ENCODE data around the gene GPD1. TPM values are rescaled to one million over a fixed set of nuclear protein-coding genes. Genes with fewer than 3 reads are reported as not detected.
"Not testable (repeated sequence)": the region's sequence is repeated elsewhere in the genome, so short reads cannot be mapped to it uniquely, and the experiment has no call there.

The GPD1 gene
- total RNA-seq, 1 experiment from 2014 or later = 0.37 TPM

DNA sequence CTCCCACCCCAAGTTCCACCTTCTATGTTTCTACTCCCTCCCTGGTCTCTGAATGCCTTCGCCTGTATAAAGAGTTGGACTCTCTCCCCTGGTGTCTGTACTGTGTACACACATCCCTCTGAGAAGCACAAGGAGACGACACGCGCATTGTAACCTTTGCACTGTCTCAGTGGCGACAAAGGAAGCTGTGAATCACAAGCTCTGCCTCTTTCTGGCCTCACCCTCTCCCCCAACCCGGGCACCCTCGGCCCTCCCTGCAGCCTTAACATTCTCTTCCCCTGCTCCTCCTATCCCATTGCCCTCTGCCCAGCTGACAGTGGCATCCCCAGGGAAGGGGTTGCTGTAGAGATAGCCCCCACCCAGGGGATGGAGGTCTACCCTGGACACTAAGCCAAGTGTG is 21.2 kb upstream of the GPD1 start:
- ChIA-PET POLR2A (interaction anchor here (4.4 kb wide), 1 partner anchor 29 kb away, joined by 70 read pairs; the partner anchor contains the start of gene COX14), CTCF (interaction anchor here (0.6 to 11.7 kb wide), 9 partner anchors 12 to 1807 kb away, joined by 3 to 232 read pairs (median 3); partner anchors contain the start of genes COX14 and GPD1)
- H3K36me3 Mint-ChIP-seq (ENCODE audit: insufficient read depth, unreplicated experiment) = peaks cover 14% of the 10 kb centered on the region
- no peaks in the 10 kb centered on the region for H3K9me3 Mint-ChIP-seq (ENCODE audit: unreplicated experiment)
- no peak overlapping the region for H3K27ac Mint-ChIP-seq (ENCODE audit: low read depth, unreplicated experiment)
- TF ChIP-seq, protein P1, sequence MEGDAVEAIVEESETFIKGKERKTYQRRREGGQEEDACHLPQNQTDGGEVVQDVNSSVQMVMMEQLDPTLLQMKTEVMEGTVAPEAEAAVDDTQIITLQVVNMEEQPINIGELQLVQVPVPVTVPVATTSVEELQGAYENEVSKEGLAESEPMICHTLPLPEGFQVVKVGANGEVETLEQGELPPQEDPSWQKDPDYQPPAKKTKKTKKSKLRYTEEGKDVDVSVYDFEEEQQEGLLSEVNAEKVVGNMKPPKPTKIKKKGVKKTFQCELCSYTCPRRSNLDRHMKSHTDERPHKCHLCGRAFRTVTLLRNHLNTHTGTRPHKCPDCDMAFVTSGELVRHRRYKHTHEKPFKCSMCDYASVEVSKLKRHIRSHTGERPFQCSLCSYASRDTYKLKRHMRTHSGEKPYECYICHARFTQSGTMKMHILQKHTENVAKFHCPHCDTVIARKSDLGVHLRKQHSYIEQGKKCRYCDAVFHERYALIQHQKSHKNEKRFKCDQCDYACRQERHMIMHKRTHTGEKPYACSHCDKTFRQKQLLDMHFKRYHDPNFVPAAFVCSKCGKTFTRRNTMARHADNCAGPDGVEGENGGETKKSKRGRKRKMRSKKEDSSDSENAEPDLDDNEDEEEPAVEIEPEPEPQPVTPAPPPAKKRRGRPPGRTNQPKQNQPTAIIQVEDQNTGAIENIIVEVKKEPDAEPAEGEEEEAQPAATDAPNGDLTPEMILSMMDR (IDR thresholded peaks at IDR 0.05; ENCODE audit: unreplicated experiment) = no peak
- intact Hi-C loops (cut with micrococcal nuclease) = no loop called here
- H3K4me3 Mint-ChIP-seq (ENCODE audit: unreplicated experiment) = no peak overlapping the region
- peaks cover 21% of the 10 kb centered on the region for H3K4me1 Mint-ChIP-seq (ENCODE audit: insufficient read depth, unreplicated experiment)
- BruUV-seq (replicated peaks) = no TSS peak
- no peaks in the 10 kb centered on the region for H3K27me3 Mint-ChIP-seq (ENCODE audit: insufficient read depth, unreplicated experiment)
- no peak for DNase-seq (ENCODE audit: unreplicated experiment)

DNA sequence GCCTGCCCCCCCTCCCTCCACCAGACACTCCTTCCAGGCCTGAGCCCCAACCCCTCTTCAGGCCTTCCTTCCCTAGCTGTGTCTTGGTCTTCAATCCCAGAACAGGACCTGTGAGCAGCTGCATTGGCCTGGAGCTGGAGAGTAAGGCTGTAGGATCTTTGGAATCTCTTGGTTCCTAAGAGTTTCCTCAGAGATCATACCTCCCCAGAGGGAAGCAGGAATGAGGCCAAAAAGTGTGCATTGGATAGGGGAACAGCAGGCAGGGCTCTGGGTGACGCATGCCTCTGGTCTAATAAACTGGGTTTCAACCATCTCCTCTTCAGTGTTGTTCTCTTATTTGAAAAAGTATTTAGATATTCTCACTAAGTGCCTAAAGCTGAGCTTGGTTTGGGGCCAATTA is 20.5 kb upstream of the GPD1 start:
- TF ChIP-seq, protein P1 (IDR thresholded peaks at IDR 0.05; ENCODE audit: unreplicated experiment) = no peak
- peak overlapping the region; percentile 68 for H3K27ac Mint-ChIP-seq (ENCODE audit: low read depth, unreplicated experiment)
- peak overlapping the region; percentile 67 for H3K4me3 Mint-ChIP-seq (ENCODE audit: unreplicated experiment)
- H3K4me1 Mint-ChIP-seq (ENCODE audit: insufficient read depth, unreplicated experiment) = peaks cover 28% of the 10 kb centered on the region
- no peaks in the 10 kb centered on the region for H3K9me3 Mint-ChIP-seq (ENCODE audit: unreplicated experiment)
- ChIA-PET CTCF (interaction anchor here (0.6 to 11.7 kb wide), 8 partner anchors 12 to 116 kb away, joined by 3 to 232 read pairs (median 4); partner anchors contain the start of genes COX14 and GPD1), POLR2A (interaction anchor here (2.0 to 4.4 kb wide), 2 partner anchors 28 to 116 kb away, joined by 6 to 70 read pairs; partner anchors contain the start of gene COX14)
- H3K36me3 Mint-ChIP-seq (ENCODE audit: insufficient read depth, unreplicated experiment) = peaks cover 18% of the 10 kb centered on the region
- intact Hi-C loops (cut with micrococcal nuclease) = no loop called here
- no TSS peak for BruUV-seq (replicated peaks)
- no peak for DNase-seq (ENCODE audit: unreplicated experiment)
- no peaks in the 10 kb centered on the region for H3K27me3 Mint-ChIP-seq (ENCODE audit: insufficient read depth, unreplicated experiment)

DNA sequence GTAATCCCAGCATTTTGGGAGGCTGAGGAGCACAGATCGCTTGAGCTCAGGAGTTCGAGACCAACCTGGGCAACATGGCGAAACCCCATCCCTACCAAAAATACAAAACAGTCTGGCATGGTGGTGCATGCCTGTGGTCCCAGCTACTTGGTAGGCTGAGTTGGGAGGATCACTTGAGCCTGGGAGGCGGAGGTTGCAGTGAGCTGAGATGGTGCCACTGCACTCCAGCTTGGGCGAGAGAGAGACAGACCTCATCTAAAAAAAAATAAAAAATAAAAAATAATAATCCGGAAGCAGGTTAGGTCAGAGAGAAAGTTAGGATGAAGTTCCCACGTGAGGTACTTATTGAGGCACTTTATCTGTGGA is 19.4 kb upstream of the GPD1 start:
- intact Hi-C loops (cut with micrococcal nuclease); BruUV-seq (replicated peaks); H3K9me3 Mint-ChIP-seq (ENCODE audit: unreplicated experiment); H3K27me3 Mint-ChIP-seq (ENCODE audit: insufficient read depth, unreplicated experiment); DNase-seq (ENCODE audit: unreplicated experiment): not testable (repeated sequence)
- peaks cover 33% of the 10 kb centered on the region for H3K4me1 Mint-ChIP-seq (ENCODE audit: insufficient read depth, unreplicated experiment)
- ChIA-PET CTCF (interaction anchor here (0.6 to 11.7 kb wide), 22 partner anchors 8 to 1678 kb away, joined by 3 to 232 read pairs (median 4); partner anchors contain the start of genes CERS5, COX14 and GPD1), POLR2A (interaction anchor here (0.5 to 4.4 kb wide), 16 partner anchors 8 to 910 kb away, joined by 3 to 70 read pairs (median 4); partner anchors contain the start of genes BCDIN3D, CERS5, COX14 and GPD1)
- H3K4me3 Mint-ChIP-seq (ENCODE audit: unreplicated experiment) = peak overlapping the region; percentile 87
- peak overlapping the region; percentile 90 for H3K27ac Mint-ChIP-seq (ENCODE audit: low read depth, unreplicated experiment)
- peaks cover 26% of the 10 kb centered on the region for H3K36me3 Mint-ChIP-seq (ENCODE audit: insufficient read depth, unreplicated experiment)

DNA sequence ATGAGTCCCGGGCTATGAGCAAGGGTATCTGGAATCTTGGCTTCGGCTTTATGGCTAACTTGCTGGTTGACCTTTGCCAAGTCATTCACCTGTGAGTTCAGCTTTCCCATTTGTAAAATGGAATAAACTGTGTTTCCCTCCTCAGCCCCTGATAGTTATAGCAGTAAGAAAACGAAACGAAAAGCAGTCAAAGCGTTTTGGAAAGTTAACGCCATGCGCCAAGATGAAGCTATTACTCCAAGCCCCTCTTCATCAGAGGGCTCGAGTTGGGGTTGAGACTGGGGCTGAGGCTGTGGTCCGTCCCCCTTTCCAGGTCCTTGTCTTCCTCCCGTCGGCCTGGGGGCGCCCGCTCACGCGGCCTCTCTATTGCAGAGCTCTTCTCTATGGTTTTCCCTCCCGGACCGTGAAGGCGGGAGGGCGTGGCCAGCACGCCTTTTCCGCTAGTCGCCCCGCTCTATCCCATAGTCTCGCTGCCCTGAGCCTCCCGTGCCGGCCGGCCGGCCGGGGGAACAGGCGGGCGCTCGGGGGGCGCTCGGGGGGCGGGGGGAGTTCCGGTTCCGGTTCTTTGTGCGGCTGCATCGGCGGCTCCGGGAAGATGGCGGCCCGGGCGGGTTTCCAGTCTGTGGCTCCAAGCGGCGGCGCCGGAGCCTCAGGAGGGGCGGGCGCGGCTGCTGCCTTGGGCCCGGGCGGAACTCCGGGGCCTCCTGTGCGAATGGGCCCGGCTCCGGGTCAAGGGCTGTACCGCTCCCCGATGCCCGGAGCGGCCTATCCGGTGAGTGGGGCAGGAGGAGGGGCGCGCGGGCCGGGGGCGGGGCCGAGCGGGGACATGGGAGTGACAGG is 18.8 kb upstream of the GPD1 start, which contains the start of gene SMARCD1:
TSS of gene SMARCD1 (plus strand) at position 568 of the 840 bp plus-strand sequence. CDS start at position 596, 28 bp downstream.
- ChIA-PET CTCF (interaction anchor here (0.6 to 11.7 kb wide), 23 partner anchors 9 to 467 kb away, joined by 3 to 232 read pairs (median 4); partner anchors contain the start of genes CERS5, COX14 and GPD1), POLR2A (interaction anchor here (0.5 to 4.4 kb wide), 17 partner anchors 9 to 909 kb away, joined by 3 to 70 read pairs (median 4); partner anchors contain the start of genes ATF1, BCDIN3D, CERS5 and COX14)
- Mint-ChIP-seq H3K4me3 (ENCODE audit: unreplicated experiment) (peak within 1 kb of the TSS; percentile 87), H3K27ac (ENCODE audit: low read depth, unreplicated experiment) (peak within 1 kb of the TSS; percentile 90), H3K36me3 (ENCODE audit: insufficient read depth, unreplicated experiment) (peaks cover 32% of the 10 kb centered on the region), H3K27me3 (ENCODE audit: insufficient read depth, unreplicated experiment) (no peaks in the 10 kb centered on the region), H3K4me1 (ENCODE audit: insufficient read depth, unreplicated experiment) (peaks cover 33% of the 10 kb centered on the region), H3K9me3 (ENCODE audit: unreplicated experiment) (no peaks in the 10 kb centered on the region)
- TF ChIP-seq, protein P1 (IDR thresholded peaks at IDR 0.05; ENCODE audit: unreplicated experiment) = no peak
- intact Hi-C loops (cut with micrococcal nuclease) = no loop called here
- peak; percentile 90 for DNase-seq (ENCODE audit: unreplicated experiment)
- TSS peak; percentile 77 for BruUV-seq (replicated peaks)

Measured in MCF 10A (cell line).